Activated CD8-positive, alpha-beta memory T cell treated with anti-CD3 and anti-CD28 coated beads for 48 hours (primary cell): ENCODE measurements around the gene BET1.

ENCODE experiments used
- DNase-seq, 3 experiments: peaks; one replicate each; pipeline ENCODE4 v3.0.0-alpha.2; 2020; ENCODE audit warnings: low read depth in 2 of 3, low spot score in 2 of 3

The BET1 gene

DNA sequence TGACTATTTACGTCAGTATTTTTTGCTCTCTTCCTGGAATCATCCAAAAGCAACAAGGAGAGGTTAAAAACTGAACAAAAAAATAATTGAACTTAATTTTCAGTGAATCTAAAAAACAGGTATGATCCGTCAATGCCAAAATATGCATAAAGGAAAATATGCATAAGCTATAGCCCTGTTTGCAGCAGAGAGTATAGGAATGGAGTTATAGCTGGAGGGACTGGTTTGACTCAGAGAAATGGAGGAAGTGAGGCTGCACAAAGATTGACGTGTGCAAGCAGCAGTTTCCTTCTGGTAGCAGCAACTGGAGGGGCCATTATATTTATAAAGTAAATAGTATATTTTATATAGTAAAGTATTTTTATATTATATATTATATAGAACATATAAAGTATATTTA lies 45.5 kb downstream of the BET1 start:
- no peak for DNase-seq

DNA sequence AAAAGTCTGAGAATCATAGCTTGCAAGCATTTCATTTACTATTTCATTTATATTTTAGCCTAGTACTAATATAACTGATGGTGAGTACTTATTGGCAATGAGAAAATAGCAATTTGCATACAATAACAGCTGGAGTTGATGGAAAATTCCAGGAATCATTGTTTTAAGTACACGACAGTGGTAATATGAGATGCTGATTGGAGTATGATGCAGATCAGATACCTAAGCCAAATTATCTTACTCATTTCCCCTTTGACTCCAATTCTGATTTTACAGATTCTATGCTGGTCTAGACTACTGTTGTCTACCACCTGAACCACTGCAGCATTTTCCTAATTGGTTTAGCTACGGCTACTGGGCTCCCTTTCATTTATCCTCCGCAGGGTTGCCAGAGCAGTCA lies 45.9 kb downstream of the BET1 start:
- no peak for DNase-seq

DNA sequence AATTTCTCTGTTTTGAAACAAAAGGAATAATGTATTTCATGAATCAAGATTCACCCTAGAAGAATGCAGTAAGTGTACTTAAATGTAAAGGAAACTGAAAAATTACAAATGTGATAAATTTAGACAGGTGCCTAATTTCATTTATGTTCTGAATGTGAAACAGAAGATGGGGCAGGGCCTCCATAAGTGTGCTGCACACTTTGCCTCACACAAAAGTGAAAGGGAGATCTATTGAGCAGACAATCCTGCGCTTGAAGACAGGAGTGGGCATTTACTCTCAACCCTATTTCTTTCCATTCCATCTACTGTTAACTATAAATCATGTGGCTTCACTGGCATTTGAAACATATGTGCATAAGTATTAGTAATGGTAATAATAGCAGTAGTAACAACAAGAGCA lies 46.4 kb downstream of the BET1 start:
- DNase-seq: no peak

DNA sequence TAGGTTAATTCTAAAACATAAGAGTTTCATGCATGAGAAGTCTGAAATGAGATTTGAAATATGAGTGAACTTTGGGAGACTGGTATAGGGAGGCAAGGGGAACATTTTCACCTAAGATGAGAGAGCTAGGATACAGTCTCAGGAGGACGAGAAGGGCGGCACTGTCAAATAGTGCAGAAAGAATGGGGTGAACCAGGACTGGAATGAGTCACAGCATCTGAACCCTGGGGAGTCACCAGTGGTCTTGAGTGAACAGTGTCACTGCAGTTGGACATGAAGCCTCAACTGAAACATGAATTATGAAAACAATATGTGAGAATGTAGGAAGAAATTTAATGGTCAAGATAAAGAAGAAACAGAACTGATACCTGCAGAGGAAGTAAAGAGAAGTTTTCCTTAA lies 48.9 kb downstream of the BET1 start:
- DNase-seq: no peak

DNA sequence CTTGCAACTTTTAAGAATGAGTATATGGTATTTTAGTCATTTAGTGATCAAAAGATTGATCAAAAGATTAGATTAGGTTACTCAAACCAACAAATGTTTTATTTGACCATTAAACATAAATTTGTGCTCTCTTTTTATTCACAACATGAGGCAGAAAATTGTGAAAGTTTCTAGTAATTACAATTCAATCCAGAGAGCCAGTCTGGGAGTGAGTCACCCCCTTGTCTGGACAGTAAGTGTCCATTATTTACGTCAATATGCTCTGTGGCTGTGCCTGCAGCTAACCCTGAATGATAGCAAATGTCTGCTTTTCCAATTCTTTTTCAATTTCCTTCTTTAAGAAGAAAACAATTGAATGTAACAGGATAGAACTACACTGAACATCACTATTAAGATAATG lies 54.7 kb downstream of the BET1 start:
- DNase-seq: no peak

DNA sequence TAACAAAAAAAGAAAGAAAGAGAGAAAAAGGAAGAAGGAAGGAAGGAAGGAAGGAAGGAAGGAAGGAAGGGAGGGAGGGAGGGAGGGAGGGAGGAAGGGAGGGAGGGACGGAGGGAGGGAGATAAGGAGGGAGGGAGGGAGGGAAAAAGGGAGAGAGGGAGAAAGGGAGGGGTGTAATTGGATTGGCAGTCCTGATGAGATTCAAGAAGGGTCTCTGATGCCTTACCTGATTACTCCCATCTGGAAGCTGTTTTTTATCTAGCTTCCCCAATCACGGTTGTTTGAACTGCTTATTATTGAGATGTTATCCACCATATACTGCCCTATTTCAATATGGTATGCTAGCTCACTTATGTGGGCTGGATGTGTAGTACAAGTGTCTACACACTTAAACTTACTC lies 55.3 kb downstream of the BET1 start:
- no peak for DNase-seq

DNA sequence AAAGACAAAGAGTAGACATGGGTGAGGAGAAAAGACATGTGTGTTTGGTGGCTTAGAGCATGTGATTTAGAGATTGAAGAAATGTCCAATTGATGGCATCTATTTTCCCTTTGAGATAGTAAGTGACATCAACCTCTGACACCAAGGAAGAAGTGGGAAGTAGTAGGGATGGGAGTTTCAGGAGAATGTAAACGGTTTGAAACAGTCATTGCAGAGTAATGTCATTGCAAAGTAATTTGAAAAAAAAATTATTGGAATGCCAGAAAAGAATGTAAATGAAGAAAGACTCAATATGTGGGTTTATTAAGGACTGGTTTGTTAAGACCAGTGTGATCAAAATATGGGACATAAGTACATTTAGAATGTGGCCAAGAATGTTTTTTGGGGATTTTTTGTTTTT lies 56.0 kb downstream of the BET1 start:
- DNase-seq: no peak

DNA sequence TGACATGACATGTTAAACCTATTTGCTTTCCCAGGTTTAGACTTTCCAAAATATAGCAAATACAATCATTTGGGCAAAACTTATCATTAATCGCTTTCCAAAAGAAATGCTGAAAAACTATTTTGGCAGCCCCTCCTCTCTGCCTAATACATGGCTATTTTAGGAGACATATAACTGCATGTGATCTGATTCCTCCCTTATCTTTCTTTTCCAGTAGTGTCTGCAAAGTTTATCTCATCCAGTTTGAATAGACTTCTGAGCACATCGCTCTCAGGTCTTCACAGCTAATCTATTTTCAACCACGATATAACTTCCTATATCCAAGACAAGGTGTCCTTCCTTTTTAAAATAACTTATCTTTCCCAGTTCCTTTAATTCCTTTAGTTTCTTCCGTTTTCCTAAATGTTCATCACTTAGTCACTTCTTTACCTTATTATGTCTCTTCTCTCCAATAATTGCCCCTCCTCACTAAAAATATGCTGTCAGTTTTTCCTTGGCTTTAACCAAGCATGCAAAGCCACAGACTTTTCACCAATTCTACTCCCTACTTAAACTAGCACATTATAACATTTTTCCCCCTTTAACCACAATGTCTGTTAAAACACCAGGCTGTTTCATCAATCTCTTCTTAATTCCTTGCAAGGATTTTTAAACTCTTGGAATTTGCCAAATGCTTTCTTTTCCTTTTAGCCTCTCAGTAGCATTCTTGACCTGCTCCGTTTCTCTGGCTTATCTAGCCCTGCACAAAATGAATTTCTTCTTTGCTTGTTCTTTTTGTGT lies 58.2 kb downstream of the BET1 start:
- no peak for DNase-seq

DNA sequence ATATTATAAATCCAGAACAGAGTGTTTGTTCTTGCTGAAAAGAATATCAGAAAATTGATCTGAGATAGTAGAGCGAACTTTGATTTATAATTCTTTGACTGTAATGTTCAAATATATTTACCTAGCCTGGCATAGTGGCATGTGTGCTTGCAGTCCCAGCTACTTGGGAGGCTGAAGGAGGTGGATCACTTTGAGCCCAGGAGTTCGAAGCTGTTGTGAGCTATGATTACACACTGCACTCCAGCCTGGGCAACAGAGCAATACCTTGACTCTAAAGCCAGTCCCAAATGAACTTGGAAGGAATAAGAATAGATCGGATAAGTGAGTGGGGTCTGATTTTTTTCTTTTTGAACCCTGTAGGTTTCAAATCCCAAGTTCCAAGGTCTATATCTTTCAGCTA lies 59.1 kb downstream of the BET1 start:
- no peak for DNase-seq

DNA sequence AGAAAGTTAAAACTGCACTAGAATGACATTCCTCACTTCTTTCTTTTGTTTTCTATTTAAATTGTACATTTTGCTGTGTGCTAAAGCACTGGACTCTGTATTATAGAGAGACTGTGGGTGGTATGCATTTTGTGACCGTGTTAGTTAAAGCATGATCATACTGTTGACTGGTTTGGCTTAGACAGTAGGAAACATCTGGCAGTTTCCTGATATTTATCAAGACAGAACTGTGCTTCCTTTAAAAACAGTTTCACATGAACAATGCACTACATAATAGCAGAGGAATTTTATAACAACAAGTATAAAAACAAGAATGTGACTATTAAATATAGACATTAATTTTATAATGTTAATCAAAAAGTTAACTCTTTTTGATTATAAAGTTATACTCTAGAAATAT lies 59.5 kb downstream of the BET1 start:
- no peak for DNase-seq

DNA sequence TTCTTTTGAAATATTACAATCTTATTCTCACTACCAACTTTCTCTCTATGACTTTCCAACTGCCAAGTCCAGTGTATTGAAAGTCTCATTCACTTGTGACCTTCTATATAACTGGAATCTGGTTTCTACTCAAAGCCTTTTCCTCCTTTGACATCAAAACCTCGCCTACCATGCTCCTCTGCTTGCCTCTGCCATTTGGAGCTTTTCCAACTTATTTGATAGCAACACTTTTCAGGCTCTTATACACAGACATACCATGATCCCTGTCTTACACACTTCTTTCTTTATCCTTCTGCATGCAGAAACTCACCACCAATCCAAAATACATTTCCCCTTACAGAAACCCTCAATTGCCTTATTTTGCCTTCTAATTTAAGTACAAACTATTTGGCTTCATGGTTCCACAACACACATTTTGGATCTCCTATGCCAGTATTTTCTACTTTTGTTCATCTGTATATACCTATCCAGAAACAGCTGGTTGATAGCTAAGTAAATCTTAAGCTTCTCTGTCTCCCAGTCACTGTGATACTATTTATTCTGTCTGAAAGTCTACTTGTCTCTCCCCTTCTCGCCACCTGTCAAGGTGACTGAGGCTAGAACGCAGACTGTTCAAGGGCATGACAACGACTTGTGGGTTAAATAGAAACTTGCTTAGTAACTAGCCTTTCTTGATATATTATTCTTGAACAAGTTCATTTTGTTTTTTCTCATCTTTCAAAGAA lies 60.2 kb downstream of the BET1 start:
- no peak for DNase-seq
